Stimulated activated CD4-positive, alpha-beta T cell treated with anti-CD3 and anti-CD28 coated beads, Interleukin-4, amount 100 ng/mL, for 24 hours (primary cell): Measurements from ENCODE around the gene ARRDC3.
"Not testable (repeated sequence)": the region's sequence is repeated elsewhere in the genome, so short reads cannot be mapped to it uniquely, and the experiment has no call there.

Experiments used
- DNase-seq: peaks from one replicate; pipeline ENCODE4 v3.0.0-alpha.2; 2020

The ARRDC3 gene

DNA sequence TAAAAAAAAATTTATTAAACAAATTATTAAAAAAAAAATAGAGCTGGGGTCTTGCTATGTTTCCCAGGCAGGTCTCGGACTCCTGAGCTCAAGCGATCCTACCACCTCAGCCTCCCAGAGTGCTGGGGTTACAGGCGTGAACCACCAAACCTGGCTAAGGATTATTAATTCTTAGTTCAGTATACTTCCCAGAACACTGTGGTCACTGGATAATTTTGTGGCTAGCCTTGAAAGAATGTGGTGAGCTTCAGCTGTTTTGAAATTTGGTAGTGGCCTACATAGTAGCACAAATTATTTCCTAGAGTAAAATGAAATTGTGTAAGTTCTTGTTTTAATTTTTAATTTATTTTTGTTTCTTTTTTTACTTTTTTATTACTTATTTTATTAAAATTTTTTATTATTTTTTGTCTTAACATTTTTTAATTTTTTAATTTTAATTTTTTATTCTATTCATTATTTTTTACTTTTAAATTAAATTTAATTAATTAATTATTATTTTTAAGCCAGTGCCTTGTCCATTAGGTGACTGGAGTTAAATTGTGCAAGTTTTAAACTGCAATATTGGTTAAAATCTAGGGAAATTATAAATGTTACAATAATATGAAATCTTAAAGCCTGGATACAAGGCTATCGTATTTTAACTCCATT is 23.0 kb downstream of the ARRDC3 start:
- DNase-seq, result no peak

DNA sequence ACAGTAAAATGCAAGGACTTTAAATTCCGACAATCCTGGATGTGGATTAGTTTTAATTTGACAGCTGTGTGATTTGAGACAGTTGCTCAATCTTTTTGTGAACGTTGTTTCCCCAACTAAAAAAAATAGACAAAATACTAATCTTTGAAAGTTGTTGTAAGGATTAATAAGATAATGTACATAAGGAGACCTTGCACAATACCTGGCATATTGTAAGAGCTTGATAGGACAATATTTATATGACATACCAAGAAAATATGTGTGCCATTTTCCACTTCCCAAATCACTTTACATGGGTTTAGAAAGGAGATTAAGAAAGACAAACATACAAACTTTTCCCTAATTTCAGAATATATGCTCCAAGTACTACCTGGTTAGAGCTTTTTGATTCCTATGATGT is 25.3 kb downstream of the ARRDC3 start:
- DNase-seq, result no peak

- no peak for DNase-seq
Measured at GRCh38 chr5:91357012-91357634, 26.0 kb downstream of the ARRDC3 start.

DNA sequence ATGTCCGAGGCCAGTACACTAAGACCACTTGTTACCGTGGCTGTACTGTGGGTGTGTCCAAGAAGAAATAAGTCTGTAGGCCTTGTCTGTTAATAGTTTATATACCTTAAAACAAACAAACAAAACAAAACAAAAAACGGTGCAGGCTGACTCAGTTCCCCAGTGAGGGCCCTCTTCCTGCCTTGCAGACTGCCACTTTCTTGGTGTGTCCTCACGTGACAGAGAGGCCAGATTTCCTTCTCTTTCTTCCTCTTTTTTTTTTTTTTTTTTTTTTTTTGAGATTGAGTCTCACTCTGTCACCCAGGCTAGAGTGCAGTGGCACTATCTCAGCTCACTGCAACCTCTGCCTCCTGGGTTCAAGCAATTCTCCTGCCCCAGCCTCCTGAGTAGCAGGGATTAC is 28.2 kb downstream of the ARRDC3 start:
- not testable (repeated sequence) for DNase-seq

DNA sequence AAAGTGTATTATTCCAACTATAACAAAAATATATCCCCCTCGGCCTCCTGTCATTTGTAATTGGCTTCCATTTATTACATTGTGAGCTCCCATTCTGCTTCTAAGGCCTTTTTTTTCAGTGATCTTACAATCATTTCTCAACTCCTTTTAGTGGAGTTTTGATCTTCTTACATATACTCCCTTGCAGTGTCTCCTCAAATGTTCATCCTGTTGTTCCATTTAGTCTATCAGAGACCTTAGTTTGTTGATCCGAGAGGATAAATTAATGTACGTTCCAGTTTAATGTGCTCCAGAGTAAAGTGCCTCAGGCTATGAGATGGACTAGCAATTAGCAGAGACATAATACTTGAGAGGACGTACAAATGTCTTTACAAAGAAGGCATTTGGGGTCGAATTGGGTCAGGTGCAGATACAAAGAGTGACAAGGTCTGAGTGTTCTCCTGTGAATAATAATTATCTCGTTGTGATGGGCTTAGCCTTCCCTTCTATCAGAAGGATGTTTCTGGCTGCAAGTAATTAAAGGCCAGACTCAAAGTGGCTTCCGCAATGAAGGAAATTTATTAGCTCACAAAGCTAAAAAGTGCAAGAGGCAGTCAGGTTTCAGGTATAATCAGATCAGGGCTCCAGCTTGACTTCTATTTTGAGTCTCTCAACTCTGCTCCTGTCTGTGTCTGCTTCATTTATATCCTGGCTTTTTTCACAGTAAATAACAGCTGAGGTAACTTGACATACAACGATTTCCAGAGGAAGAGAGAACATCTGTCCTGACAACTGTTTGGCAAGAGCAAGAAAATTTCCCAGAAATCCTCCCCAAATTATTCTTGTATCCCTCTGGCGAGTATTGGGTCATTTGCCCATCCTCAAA is 30.1 kb downstream of the ARRDC3 start:
- no peak for DNase-seq

GRCh38 chr5:91345461-91345860 is 37.7 kb downstream of the ARRDC3 start:
- DNase-seq, result no peak

- not testable (repeated sequence) for DNase-seq
Measured at GRCh38 chr5:91344661-91345200, 38.4 kb downstream of the ARRDC3 start.

- DNase-seq, result no peak
Measured at GRCh38 chr5:91343916-91344315, 39.2 kb downstream of the ARRDC3 start.

- DNase-seq, result not testable (repeated sequence)
Measured at GRCh38 chr5:91342931-91343330, 40.2 kb downstream of the ARRDC3 start.

DNA sequence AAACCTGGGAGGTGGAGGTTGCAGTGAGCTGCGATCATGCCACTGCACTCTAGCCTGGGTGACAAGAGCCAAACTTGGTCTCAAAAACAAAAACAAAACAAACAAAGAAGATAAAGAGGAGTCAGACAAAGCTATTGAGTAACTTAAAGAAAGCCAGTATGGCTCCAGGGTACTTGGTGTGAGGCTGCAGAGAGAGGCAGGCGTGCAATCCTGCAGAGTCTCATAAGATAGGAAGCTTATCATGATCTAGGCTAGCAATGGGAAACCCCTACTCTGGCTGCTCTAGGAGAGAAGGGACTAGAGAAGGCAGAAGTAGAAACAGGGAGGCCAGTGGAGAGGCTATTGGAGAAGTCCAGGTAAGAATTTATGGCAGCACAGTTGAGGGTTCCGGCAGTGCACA is 42.0 kb downstream of the ARRDC3 start:
- DNase-seq, result no peak

GRCh38 chr5:91340532-91340931 is 42.6 kb downstream of the ARRDC3 start:
- DNase-seq, result no peak

DNA sequence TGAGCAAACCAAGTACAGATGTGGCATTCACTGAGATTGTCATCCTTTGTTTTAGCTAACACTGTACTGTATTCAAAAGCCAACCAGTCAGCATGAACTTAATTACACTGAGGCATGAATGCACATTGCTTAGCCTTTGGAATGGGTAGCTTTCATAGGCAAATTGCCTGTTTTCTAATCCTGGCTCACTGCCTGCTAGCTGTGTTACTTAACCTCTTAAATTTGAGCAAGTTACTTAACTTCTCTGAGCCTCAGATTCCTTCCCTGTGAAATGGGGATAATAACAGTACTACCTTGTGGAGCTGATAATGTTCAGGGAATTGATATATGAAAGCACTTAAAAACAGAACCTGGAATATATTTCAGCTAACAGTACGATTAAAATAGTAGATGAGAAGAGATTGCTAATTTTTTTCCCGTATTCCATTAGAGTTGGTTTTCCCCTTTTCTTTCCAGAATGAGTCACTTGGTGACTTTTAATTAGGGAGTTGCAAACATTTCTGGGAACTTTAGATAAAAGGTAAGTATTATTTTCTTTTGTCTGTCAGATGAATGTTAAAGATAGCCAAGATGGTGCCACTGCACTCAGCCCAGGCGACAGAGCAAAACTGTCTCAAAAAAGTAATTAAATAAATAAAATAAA is 43.9 kb downstream of the ARRDC3 start:
- DNase-seq, result no peak

- peak; percentile 10 for DNase-seq
Measured at GRCh38 chr5:91332267-91333045, 50.7 kb downstream of the ARRDC3 start.

DNA sequence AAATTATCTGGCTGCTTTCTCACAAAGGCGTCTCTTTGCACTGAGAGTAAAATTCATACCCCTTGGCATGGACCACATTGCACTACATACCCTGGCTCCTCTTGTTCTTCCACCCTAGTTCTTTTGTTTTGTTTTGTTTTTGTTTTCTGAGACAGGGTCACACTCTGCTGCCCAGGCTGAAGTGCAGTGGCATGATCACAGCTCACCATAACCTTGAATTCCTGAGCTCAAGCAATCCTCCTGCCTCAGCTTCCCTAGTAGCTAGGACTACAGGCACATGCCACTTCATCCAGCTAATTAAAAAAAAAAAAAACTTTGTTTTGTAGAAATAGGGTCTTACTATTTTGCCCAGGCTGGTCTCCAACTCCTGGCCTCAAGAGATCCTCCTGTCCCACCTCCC is 51.4 kb downstream of the ARRDC3 start:
- DNase-seq, result no peak

DNA sequence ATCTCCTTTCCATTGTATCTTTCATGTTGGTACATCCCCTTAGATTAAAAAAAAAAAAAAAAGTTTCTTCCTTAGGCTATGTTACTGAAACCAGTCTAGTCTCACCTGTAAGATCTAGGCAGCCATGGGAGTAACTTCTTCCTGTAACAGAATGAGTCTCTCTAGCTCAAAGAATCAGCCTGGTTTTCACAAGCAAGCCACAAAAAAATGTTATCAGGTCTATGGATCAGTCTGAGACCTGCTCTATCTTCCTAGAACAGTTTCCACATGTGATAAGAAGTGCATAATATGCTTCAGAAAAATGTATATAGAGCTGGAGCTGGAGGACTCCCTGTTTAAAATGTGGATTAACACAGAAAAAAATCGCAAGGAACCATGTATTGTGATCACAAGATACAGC is 53.8 kb downstream of the ARRDC3 start:
- no peak for DNase-seq

DNA sequence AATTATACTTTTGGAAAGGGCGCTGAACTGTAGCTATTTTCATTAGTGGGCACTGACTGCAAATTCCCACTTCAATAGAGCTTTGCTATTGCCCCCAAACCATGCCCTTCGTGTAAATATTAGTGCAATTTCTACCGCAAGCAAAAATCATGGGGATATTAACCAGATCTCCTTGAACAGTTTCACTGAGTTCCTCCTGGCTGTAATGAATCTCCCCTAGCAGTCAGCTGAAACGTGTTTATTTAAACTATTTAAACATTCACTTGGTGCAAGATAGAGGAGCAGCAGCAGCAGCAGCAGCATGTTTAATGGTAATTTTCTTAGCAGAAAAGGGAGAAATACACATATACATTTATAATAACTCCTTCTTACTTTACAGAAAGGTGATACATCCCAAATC is 54.4 kb downstream of the ARRDC3 start:
- no peak for DNase-seq

- not testable (repeated sequence) for DNase-seq
Measured at GRCh38 chr5:91322981-91323380, 60.1 kb downstream of the ARRDC3 start.

- DNase-seq, result no peak
Measured at GRCh38 chr5:91319667-91320066, 63.5 kb downstream of the ARRDC3 start.

- peak; percentile 54 for DNase-seq
Measured at GRCh38 chr5:91318724-91319123, 64.4 kb downstream of the ARRDC3 start.
